Liver (tissue), 9 donors: ENCODE data around the gene RAPSN. TPM values are rescaled to one million over a fixed set of nuclear protein-coding genes. Genes with fewer than 3 reads are reported as not detected.

Experiments
- DNase-seq: peaks from one replicate; pipeline ENCODE4 v3.0.0-alpha.2; 2017; ENCODE audit warnings: low spot score
- H3K27ac ChIP-seq, 2 donors: one replicate each; pipeline ENCODE4 v1.7.0; 2013; ENCODE audit warnings: inconsistent platforms in 2 of 2, low read length in 2 of 2, control low read depth in 1 of 2, low read depth in 1 of 2, mild to moderate bottlenecking in 1 of 2
- H3K27me3 ChIP-seq, 4 donors: one replicate each; pipeline versions ENCODE4 v1.6.1 to v1.7.0; 2013; ENCODE audit warnings: low read length in 3 of 4, inconsistent platforms in 1 of 4, mild to moderate bottlenecking in 1 of 4, moderate library complexity in 1 of 4; ENCODE audit not compliant: control insufficient read depth in 4 of 4, insufficient read depth in 4 of 4
- H3K36me3 ChIP-seq, 4 donors: one replicate each; pipeline versions ENCODE4 v1.6.1 to v1.7.0; 2013; ENCODE audit warnings: low read length in 3 of 4, mild to moderate bottlenecking in 3 of 4, low read depth in 1 of 4, moderate library complexity in 1 of 4; ENCODE audit not compliant: control insufficient read depth in 4 of 4, insufficient read depth in 3 of 4
- H3K4me1 ChIP-seq, 4 donors: one replicate each; pipeline versions ENCODE4 v1.6.1 to v1.7.0; 2013; ENCODE audit warnings: low read length in 3 of 4, mild to moderate bottlenecking in 3 of 4, moderate library complexity in 1 of 4; ENCODE audit not compliant: control insufficient read depth in 4 of 4, insufficient read depth in 4 of 4
- H3K4me3 ChIP-seq, 3 donors: one replicate each; pipeline versions ENCODE4 v1.6.1 to v1.7.0; 2013; ENCODE audit warnings: low read length in 3 of 3, control low read depth in 1 of 3, low read depth in 1 of 3, mild to moderate bottlenecking in 1 of 3
- H3K9ac ChIP-seq, 2 donors: one replicate each; pipeline ENCODE4 v1.7.0; 2013; ENCODE audit warnings: low read length in 2 of 2, mild to moderate bottlenecking in 2 of 2, moderate library complexity in 2 of 2, control low read depth in 1 of 2, low read depth in 1 of 2
- H3K9me3 ChIP-seq, 4 donors: one replicate each; pipeline versions ENCODE4 v1.6.1 to v1.7.0; 2013; ENCODE audit warnings: low read length in 3 of 4; ENCODE audit not compliant: control insufficient read depth in 4 of 4
- CTCF ChIP-seq: fragments of 150-350 bp; IDR thresholded peaks from 2 replicates; pipeline ENCODE4 v1.5.1; 2017; ENCODE audit warnings: improper control_type of control experiment, low read depth, low read length; ENCODE audit not compliant: missing input control
- EGR1 ChIP-seq, 2 donors: IDR thresholded peaks; 2 replicates each; pipeline ENCODE4 v1.6.1; 2016 to 2018; ENCODE audit warnings: antibody characterized with exemption in 2 of 2, low read depth in 2 of 2
- FOXA2 ChIP-seq: IDR thresholded peaks from 2 replicates; pipeline ENCODE4 v1.6.1; 2016; ENCODE audit warnings: antibody characterized with exemption
- GABPA ChIP-seq, 2 donors: IDR thresholded peaks in 1 of 2; conservative IDR thresholded peaks in 1 of 2; 2 replicates each; pipeline ENCODE4 v1.6.1; 2016; ENCODE audit warnings: antibody characterized with exemption in 2 of 2, mild to moderate bottlenecking in 1 of 2, moderate library complexity in 1 of 2
- HNF4G ChIP-seq: IDR thresholded peaks from 2 replicates; pipeline ENCODE4 v1.6.1; 2016; ENCODE audit warnings: antibody characterized with exemption
- JUND ChIP-seq, 2 donors: IDR thresholded peaks; 2 replicates each; pipeline ENCODE4 v1.6.1; 2016; ENCODE audit warnings: antibody characterized with exemption in 2 of 2
- MAX ChIP-seq: IDR thresholded peaks from 2 replicates; pipeline ENCODE4 v1.6.1; 2016; ENCODE audit warnings: antibody characterized with exemption
- NR2F2 ChIP-seq: IDR thresholded peaks from 2 replicates; pipeline ENCODE4 v1.6.1; 2016; ENCODE audit warnings: antibody characterized with exemption
- REST ChIP-seq: IDR thresholded peaks from 2 replicates; pipeline ENCODE4 v1.6.1; 2016; ENCODE audit warnings: antibody characterized with exemption, mild to moderate bottlenecking
- SP1 ChIP-seq: IDR thresholded peaks from 2 replicates; pipeline ENCODE4 v1.6.1; 2018; ENCODE audit warnings: antibody characterized with exemption, mild to moderate bottlenecking
- TAF1 ChIP-seq: conservative IDR thresholded peaks from 2 replicates; pipeline ENCODE4 v1.6.1; 2016; ENCODE audit warnings: antibody characterized with exemption, mild to moderate bottlenecking
- YY1 ChIP-seq: IDR thresholded peaks from 2 replicates; pipeline ENCODE4 v1.6.1; 2016; ENCODE audit warnings: antibody characterized with exemption, mild to moderate bottlenecking
- ZBTB33 ChIP-seq: IDR thresholded peaks from 2 replicates; pipeline ENCODE4 v1.6.1; 2016; ENCODE audit warnings: antibody characterized with exemption
- WGBS: extraction: QIAGEN DNeasy Blood & Tissue Kit; methylation state at CpG from one replicate; pipeline ENCODE4 v1.1.7; 2013; 5-methylcytosine and 5-hydroxymethylcytosine counted together
- polyA plus RNA-seq, 2 donors: library from polyadenylated mRNA; stranded (reverse) in 1 of 2; unstranded in 1 of 2; fragments of 200-250 nt in 1 of 2; fragments of >200 nt in 1 of 2; fragmentation: Nextera tagmentation in 1 of 2; extraction: Ambion mirVana in 1 of 2; gene quantifications; one replicate each; pipeline versions ENCODE4 v1.2.1 to v1.2.3, GENCODE V29; 2013 to 2015
- total RNA-seq, 2 donors: library from RNA; depleted of rRNA; stranded (reverse); fragments of >200 nt; gene quantifications; one replicate each; pipeline ENCODE4 v1.2.3, GENCODE V29; 2014
- donor health status: healthy.
- donor health status: healthy.
- donor health status: healthy.
- donor health status: healthy.
- donor health status: healthy.

Gene RAPSN
- total and polyA plus RNA-seq, 4 donors: 0.12 to 0.59 (median 0.28) TPM; not detected in 1

GRCh38 chr11:47390422-47390760 lies 58.5 kb downstream of the RAPSN start:
- no peak for TF ChIP-seq CTCF
- TF ChIP-seq GABPA (IDR thresholded peaks at IDR 0.05 in 1 of 2, conservative IDR thresholded peaks at IDR 0.05 in 1 of 2): no peak
- TF ChIP-seq NR2F2: no peak
- no peak for TF ChIP-seq REST
- TF ChIP-seq ZBTB33: no peak
- TF ChIP-seq TAF1: no peak
- no peak for TF ChIP-seq JUND (IDR thresholded peaks at IDR 0.05)
- Histone ChIP-seq H3K27me3 (no peaks in the 10 kb centered on the region), H3K27ac (peak overlapping the region; percentile 15 to 47), H3K9ac (no peak overlapping the region), H3K4me1 (peaks cover 0 to 9% (median 0%) of the 10 kb centered on the region in 4 donors), H3K36me3 (no peaks in the 10 kb centered on the region), H3K9me3 (no peaks in the 10 kb centered on the region), H3K4me3 (no peak overlapping the region)
- DNase-seq: no peak
- WGBS: 95% methylated on average over 6 of the region's 6 CpGs

- DNase-seq: no peak
- H3K9ac ChIP-seq: no peak overlapping the region
- no peaks in the 10 kb centered on the region for H3K27me3 ChIP-seq
- no peak for TF ChIP-seq MAX
- no peak for TF ChIP-seq NR2F2
- TF ChIP-seq JUND (IDR thresholded peaks at IDR 0.05): no peak
- TF ChIP-seq TAF1: no peak
- no peak for TF ChIP-seq YY1
- TF ChIP-seq ZBTB33: no peak
- no peak for TF ChIP-seq EGR1 (IDR thresholded peaks at IDR 0.05; ENCODE audit: low read depth in 2 of 2)
- TF ChIP-seq CTCF: no peak
- TF ChIP-seq HNF4G: no peak
- TF ChIP-seq FOXA2: no peak
- no peak for TF ChIP-seq REST
- TF ChIP-seq SP1: no peak
- TF ChIP-seq GABPA (IDR thresholded peaks at IDR 0.05 in 1 of 2, conservative IDR thresholded peaks at IDR 0.05 in 1 of 2): no peak
Observed at GRCh38 chr11:47389577-47390421, 59.1 kb downstream of the RAPSN start.

More at GRCh38 chr11:47389577-47390421, 59.1 kb downstream of the RAPSN start:
- Histone ChIP-seq H3K4me3 (no peak overlapping the region), H3K4me1 (peaks cover 0 to 9% (median 0%) of the 10 kb centered on the region in 4 donors), H3K27ac (peak overlapping the region; percentile 53 to 76), H3K36me3 (no peaks in the 10 kb centered on the region), H3K9me3 (no peaks in the 10 kb centered on the region)
- WGBS: 86% methylated on average over 17 of the region's 17 CpGs
